GM12878 (cell line): Measurements from ENCODE around the gene AKNA.

Source experiments
- CTCF ChIP-seq, 3 experiments: IDR thresholded peaks in 2 of 3; conservative IDR thresholded peaks in 1 of 3; 2 replicates each; pipeline ENCODE4 v1.5.1; 2011; ENCODE audit warnings: low read depth in 3 of 3, low read length in 3 of 3, mild to moderate bottlenecking in 3 of 3, control low read depth in 2 of 3, moderate library complexity in 2 of 3, inconsistent platforms in 1 of 3, mixed read lengths in 1 of 3; ENCODE audit not compliant: control insufficient read depth in 2 of 3, insufficient read depth in 1 of 3; ENCODE audit errors: extremely low read depth in 1 of 3
- EZH2 ChIP-seq: IDR thresholded peaks from 2 replicates; pipeline ENCODE4 v1.6.1; 2012; ENCODE audit warnings: low read depth, mild to moderate bottlenecking, control low read depth, inconsistent platforms, low read length, borderline replicate concordance; ENCODE audit not compliant: control insufficient read depth
- POLR2AphosphoS5 ChIP-seq: IDR thresholded peaks from 2 replicates; pipeline ENCODE4 v1.6.1; 2011; ENCODE audit warnings: mild to moderate bottlenecking, low read length, inconsistent platforms
- RBBP5 ChIP-seq: fragments of 200-600 bp; sonication (generic); conservative IDR thresholded peaks from 2 replicates; pipeline ENCODE4 v1.6.1; 2016
- TBL1XR1 ChIP-seq: IDR thresholded peaks from 2 replicates; pipeline ENCODE4 v1.6.1; 2012; ENCODE audit warnings: low read depth, low read length, improper control_type of control experiment
- ZBTB40 ChIP-seq: fragments of 450-650 bp; IDR thresholded peaks from 2 replicates; pipeline ENCODE4 v1.6.1; 2016; ENCODE audit warnings: mild to moderate bottlenecking, moderate library complexity, borderline replicate concordance
- TF ChIP-seq, protein P1 (sequence below): IDR thresholded peaks from 2 replicates; pipeline ENCODE4 v1.6.1; 2012; ENCODE audit warnings: low read depth, low read length, improper control_type of control experiment

DNA sequence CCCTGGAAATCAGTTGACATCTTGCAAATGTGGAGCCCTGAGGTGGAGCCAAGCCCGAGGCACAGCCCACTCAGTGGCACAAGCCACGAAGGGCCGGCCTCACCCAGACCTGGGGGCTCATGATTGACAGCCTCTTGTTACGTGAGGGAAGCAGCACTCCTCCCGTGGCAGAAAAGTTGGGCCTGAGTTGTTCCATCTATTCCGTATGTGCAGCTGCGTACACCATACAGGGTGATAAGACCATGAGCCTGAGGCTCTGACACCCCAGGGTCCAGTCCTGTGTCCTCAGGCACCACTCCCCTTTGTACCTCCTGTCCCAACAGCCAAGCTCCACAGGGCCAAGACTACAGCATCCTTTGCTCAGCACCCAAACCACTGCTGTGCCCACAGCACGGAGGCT lies 60.0 kb downstream of the AKNA start:
- TF ChIP-seq CTCF (IDR thresholded peaks at IDR 0.05 in 2 of 3, conservative IDR thresholded peaks at IDR 0.05 in 1 of 3; ENCODE audit: control insufficient read depth in 2 of 3, extremely low read depth in 1 of 3, insufficient read depth in 1 of 3, low read depth in 3 of 3, low read length in 3 of 3) (no peak), EZH2 (no peak), RBBP5 (no peak), POLR2AphosphoS5 (no peak), TBL1XR1 (no peak), ZBTB40 (no peak)
- TF ChIP-seq, protein P1, sequence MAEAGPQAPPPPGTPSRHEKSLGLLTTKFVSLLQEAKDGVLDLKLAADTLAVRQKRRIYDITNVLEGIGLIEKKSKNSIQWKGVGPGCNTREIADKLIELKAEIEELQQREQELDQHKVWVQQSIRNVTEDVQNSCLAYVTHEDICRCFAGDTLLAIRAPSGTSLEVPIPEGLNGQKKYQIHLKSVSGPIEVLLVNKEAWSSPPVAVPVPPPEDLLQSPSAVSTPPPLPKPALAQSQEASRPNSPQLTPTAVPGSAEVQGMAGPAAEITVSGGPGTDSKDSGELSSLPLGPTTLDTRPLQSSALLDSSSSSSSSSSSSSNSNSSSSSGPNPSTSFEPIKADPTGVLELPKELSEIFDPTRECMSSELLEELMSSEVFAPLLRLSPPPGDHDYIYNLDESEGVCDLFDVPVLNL, result no peak
